Endodermal cell (in vitro differentiated cells): Measurements from ENCODE around the gene NDUFAF8. TPM values are rescaled to one million over a fixed set of nuclear protein-coding genes. Genes with fewer than 3 reads are reported as not detected.
A peak's percentile ranks its signal among the peaks of the same experiment; 100 is the strongest.

Experiments
- DNase-seq: peaks from one replicate; pipeline ENCODE4 v3.0.0-alpha.2; 2017
- H3K27ac ChIP-seq: 2 replicates; pipeline ENCODE4 v1.5.1; 2013; ENCODE audit warnings: mild to moderate bottlenecking, low read depth, low read length, moderate library complexity
- H3K27me3 ChIP-seq: 2 replicates; pipeline ENCODE4 v1.6.1; 2013; ENCODE audit warnings: mild to moderate bottlenecking, low read length, moderate library complexity; ENCODE audit not compliant: insufficient read depth, control insufficient read depth, poor library complexity, severe bottlenecking
- H3K36me3 ChIP-seq: 2 replicates; pipeline ENCODE4 v1.7.0; 2013; ENCODE audit warnings: mild to moderate bottlenecking, low read length, moderate library complexity; ENCODE audit not compliant: control insufficient read depth, insufficient read depth
- H3K4me1 ChIP-seq: one replicate; pipeline ENCODE4 v1.7.0; 2013; ENCODE audit warnings: low read length; ENCODE audit not compliant: control insufficient read depth, insufficient read depth
- H3K4me3 ChIP-seq: 2 replicates; pipeline ENCODE4 v1.5.1; 2013; ENCODE audit warnings: mild to moderate bottlenecking, low read length, moderate library complexity
- H3K9ac ChIP-seq: 2 replicates; pipeline ENCODE4 v1.6.1; 2013; ENCODE audit warnings: mild to moderate bottlenecking, low read length, moderate library complexity; ENCODE audit not compliant: poor library complexity, severe bottlenecking; ENCODE audit errors: extremely low read depth
- H3K9me3 ChIP-seq: 2 replicates; pipeline ENCODE4 v1.6.1; 2013; ENCODE audit warnings: mild to moderate bottlenecking, low read length, moderate library complexity; ENCODE audit not compliant: control insufficient read depth
- H3K27ac Mint-ChIP-seq: 2 replicates; pipeline ENCODE4 v1.8.0; 2020; ENCODE audit warnings: mixed read lengths
- H3K27me3 Mint-ChIP-seq: 2 replicates; pipeline ENCODE4 v1.8.0; 2021; ENCODE audit warnings: mild to moderate bottlenecking, mixed read lengths; ENCODE audit not compliant: insufficient read depth
- H3K36me3 Mint-ChIP-seq: 2 replicates; pipeline ENCODE4 v1.8.0; 2020; ENCODE audit warnings: low read depth, mixed read lengths
- H3K4me1 Mint-ChIP-seq: 2 replicates; pipeline ENCODE4 v1.8.0; 2020; ENCODE audit warnings: mixed read lengths
- H3K4me3 Mint-ChIP-seq: 2 replicates; pipeline ENCODE4 v1.8.0; 2020; ENCODE audit warnings: mild to moderate bottlenecking, moderate library complexity, mixed read lengths
- H3K9me3 Mint-ChIP-seq: 2 replicates; pipeline ENCODE4 v1.8.0; 2020; ENCODE audit warnings: mild to moderate bottlenecking, mixed read lengths
- WGBS, 2 experiments: methylation state at CpG; one replicate each; pipeline versions ENCODE4 v1.1.5 to v1.1.7; 2013; ENCODE audit warnings: missing lambda C conversion rate in 2 of 2, mixed read lengths in 1 of 2; ENCODE audit not compliant: insufficient coverage in 1 of 2, insufficient read length in 1 of 2; 5-methylcytosine and 5-hydroxymethylcytosine counted together
- total RNA-seq, 2 donors: library from RNA; stranded (reverse); fragmentation: NEBNext Ultra II Directional in 1 of 2; extraction: Animal tissue kit (Norgen Biotek cat#: 25700) in 1 of 2; gene quantifications; 2 replicates in 1 of 2; 3 replicates in 1 of 2; pipeline ENCODE4 v1.2.1, GENCODE V29; 2021
- TF ChIP-seq, protein P1 (sequence below): fragments of 200-600 bp; sonication (generic); conservative IDR thresholded peaks from 2 replicates; pipeline ENCODE4 v1.5.0; 2021; ENCODE audit warnings: antibody characterized with exemption, mild to moderate bottlenecking

Gene NDUFAF8
- total RNA-seq, 2 donors from 2014 or later, result 42.7 to 48.7 TPM

DNA sequence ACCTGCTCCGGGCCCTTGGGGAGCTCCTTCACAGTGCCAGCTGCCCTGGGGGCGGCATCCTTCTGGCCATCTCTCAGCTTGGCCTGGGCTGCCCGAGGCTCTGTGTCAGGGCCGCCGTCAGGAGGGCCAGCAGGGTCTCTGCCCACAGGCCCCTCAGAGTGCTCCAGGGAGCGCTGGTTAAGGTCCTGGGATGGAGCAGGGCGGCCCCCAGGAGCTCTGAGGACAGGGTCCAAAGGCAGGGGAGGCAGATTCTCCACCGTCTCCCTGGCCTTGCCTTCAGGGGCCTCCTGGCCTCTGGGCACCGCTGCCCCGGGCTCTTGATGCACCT is 7.2 kb downstream of the NDUFAF8 start:
- DNase-seq, result no peak
- no peaks in the 10 kb centered on the region for H3K4me1 Mint-ChIP-seq
- no peak overlapping the region for H3K27ac ChIP-seq
- no peak overlapping the region for H3K4me3 Mint-ChIP-seq
- H3K4me3 ChIP-seq, result no peak overlapping the region
- no peaks in the 10 kb centered on the region for H3K4me1 ChIP-seq
- peaks cover 12% of the 10 kb centered on the region for H3K36me3 Mint-ChIP-seq
- no peak overlapping the region for H3K9ac ChIP-seq
- no peaks in the 10 kb centered on the region for H3K27me3 ChIP-seq
- no peaks in the 10 kb centered on the region for H3K9me3 ChIP-seq
- no peak overlapping the region for H3K27ac Mint-ChIP-seq
- 97 to 99% methylated on average over 10 of the region's 10 CpGs for WGBS, 2 experiments
- no peaks in the 10 kb centered on the region for H3K27me3 Mint-ChIP-seq
- peaks cover 4% of the 10 kb centered on the region for H3K36me3 ChIP-seq
- TF ChIP-seq, protein P1, sequence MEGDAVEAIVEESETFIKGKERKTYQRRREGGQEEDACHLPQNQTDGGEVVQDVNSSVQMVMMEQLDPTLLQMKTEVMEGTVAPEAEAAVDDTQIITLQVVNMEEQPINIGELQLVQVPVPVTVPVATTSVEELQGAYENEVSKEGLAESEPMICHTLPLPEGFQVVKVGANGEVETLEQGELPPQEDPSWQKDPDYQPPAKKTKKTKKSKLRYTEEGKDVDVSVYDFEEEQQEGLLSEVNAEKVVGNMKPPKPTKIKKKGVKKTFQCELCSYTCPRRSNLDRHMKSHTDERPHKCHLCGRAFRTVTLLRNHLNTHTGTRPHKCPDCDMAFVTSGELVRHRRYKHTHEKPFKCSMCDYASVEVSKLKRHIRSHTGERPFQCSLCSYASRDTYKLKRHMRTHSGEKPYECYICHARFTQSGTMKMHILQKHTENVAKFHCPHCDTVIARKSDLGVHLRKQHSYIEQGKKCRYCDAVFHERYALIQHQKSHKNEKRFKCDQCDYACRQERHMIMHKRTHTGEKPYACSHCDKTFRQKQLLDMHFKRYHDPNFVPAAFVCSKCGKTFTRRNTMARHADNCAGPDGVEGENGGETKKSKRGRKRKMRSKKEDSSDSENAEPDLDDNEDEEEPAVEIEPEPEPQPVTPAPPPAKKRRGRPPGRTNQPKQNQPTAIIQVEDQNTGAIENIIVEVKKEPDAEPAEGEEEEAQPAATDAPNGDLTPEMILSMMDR, result no peak
- H3K9me3 Mint-ChIP-seq, result no peaks in the 10 kb centered on the region

DNA sequence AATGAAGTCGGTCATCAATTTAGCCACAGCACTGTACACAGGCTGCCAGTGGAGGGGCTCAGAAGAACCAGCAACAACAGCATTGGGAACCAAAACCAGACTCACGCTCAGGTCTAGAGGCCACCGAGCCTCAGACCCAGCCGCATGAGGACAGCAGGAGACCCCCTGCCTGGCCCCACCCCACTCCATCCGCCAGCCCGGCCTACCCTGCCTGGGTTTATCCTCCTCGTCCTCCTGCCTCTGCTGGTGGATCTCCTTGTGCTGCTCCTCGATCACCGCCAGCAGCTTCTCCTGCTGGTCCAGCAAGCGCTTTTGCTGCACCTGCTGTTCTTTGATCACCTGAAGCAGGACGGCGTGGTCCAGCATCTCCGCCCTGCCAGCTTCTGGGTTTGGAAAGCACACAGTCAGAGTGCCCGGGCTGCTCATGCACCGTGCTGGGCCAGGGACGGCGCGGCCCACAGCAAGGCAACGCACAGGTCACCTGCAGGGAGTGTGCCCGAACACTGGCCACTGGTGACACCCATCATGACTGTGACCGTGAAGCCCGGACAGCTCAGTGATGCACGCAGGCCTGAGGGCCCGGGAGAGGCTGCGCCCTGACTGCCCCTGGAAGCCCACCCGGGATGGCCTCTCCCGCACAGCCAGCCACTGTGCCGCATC is 7.7 kb downstream of the NDUFAF8 start:
- Mint-ChIP-seq H3K4me1 (no peaks in the 10 kb centered on the region), H3K4me3 (no peak overlapping the region), H3K27me3 (no peaks in the 10 kb centered on the region), H3K9me3 (no peaks in the 10 kb centered on the region), H3K36me3 (peaks cover 12% of the 10 kb centered on the region), H3K27ac (peak overlapping the region; percentile 64)
- WGBS, 2 experiments, result 89 to 94% methylated on average over 7 to 28 of the region's 28 CpGs
- H3K27me3 ChIP-seq, result no peaks in the 10 kb centered on the region
- H3K36me3 ChIP-seq, result peaks cover 2% of the 10 kb centered on the region
- H3K9ac ChIP-seq, result no peak overlapping the region
- no peaks in the 10 kb centered on the region for H3K9me3 ChIP-seq
- TF ChIP-seq, protein P1, result no peak
- H3K4me3 ChIP-seq, result no peak overlapping the region
- no peak for DNase-seq
- H3K27ac ChIP-seq, result no peak overlapping the region
- no peaks in the 10 kb centered on the region for H3K4me1 ChIP-seq

DNA sequence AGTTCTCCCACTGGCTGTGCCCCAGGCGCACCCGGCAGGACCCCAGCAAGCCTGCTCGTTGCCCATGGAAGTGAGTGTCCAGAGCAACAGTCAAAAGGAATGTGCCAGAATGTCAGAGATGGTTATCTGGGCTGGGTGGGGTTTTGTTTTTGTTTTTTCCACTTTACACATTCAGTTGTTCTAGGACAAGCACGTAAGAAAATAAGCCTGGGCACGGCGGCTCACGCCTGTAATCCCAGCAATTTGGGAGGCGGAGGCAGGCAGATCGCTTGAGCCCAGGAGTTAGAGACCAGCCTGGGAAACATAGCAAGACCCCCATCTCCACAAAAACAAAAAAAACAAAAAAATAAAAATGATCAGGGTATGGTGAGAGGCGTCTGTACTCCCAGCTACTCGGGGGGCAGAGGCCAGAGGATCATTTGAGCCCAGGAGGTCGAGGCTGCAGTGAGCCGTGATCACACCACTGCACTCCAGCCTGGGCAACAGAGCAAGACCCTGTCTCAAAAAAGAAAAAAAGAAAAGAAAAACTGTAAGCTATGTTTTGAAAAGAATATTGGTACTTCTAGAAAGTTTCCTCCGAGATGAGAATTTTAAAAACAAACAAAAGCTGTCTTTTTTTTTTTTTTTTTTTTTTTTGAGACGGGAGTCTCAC is 8.3 kb downstream of the NDUFAF8 start:
- Mint-ChIP-seq H3K9me3 (no peaks in the 10 kb centered on the region), H3K4me3 (no peak overlapping the region), H3K27me3 (no peaks in the 10 kb centered on the region), H3K27ac (no peak overlapping the region), H3K36me3 (peaks cover 14% of the 10 kb centered on the region), H3K4me1 (no peaks in the 10 kb centered on the region)
- H3K9ac ChIP-seq, result no peak overlapping the region
- 90 to 91% methylated on average over 6 to 14 of the region's 15 CpGs for WGBS, 2 experiments
- no peaks in the 10 kb centered on the region for H3K4me1 ChIP-seq
- H3K9me3 ChIP-seq, result no peaks in the 10 kb centered on the region
- no peak overlapping the region for H3K27ac ChIP-seq
- H3K36me3 ChIP-seq, result peaks cover 2% of the 10 kb centered on the region
- TF ChIP-seq, protein P1, result no peak
- no peaks in the 10 kb centered on the region for H3K27me3 ChIP-seq
- no peak for DNase-seq
- no peak overlapping the region for H3K4me3 ChIP-seq
